Lower leg skin (tissue), 3 donors: ENCODE results near the gene SUPT4H1.

Source experiments
- POLR2A ChIP-seq, 2 donors: fragments of 450-650 bp; IDR thresholded peaks; one replicate each; pipeline ENCODE4 v1.6.1; 2016 to 2017; ENCODE audit warnings: antibody characterized with exemption in 2 of 2, mild to moderate bottlenecking in 1 of 2, moderate library complexity in 1 of 2
- TF ChIP-seq, protein P1 (sequence below), 3 donors: fragments of 450-650 bp; IDR thresholded peaks; one replicate each; pipeline ENCODE4 v1.5.1; 2016; ENCODE audit warnings: antibody characterized with exemption in 3 of 3, mild to moderate bottlenecking in 3 of 3, moderate library complexity in 2 of 3

DNA sequence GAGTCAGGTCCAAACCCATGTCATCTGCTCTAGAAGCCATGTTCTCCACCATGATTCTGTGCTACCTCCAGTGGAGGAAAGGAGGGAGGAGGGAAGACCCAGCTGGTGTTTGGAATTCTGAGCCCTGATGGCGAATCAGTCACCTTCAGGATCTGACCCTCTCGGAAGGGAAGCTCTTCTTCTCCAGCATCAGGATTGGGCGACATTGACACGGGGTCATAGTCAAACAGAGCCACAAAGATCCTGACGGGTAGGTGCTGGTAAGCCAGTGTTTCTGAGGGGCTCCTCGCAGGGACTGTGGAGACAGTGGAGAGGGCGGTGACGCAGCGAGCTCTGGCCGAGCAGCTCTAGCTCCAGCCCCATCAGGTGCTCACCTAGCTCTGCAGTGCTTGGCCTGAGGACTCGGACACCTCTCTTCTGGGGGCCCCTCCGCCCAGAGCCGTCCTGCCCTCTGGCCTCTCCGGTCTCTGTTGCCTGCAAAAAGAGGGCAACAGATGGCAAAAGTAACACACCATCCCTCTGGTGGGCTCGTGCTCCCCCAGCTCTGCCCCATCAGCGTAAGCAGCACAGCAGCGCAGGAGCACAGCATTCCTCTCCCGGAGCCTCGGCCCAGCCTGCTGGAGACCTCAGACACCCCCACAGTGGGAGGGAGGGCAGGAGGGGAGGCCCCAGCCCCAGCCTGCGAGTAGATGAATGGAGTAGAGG is 44.4 kb downstream of the SUPT4H1 start:
- TF ChIP-seq, protein P1, sequence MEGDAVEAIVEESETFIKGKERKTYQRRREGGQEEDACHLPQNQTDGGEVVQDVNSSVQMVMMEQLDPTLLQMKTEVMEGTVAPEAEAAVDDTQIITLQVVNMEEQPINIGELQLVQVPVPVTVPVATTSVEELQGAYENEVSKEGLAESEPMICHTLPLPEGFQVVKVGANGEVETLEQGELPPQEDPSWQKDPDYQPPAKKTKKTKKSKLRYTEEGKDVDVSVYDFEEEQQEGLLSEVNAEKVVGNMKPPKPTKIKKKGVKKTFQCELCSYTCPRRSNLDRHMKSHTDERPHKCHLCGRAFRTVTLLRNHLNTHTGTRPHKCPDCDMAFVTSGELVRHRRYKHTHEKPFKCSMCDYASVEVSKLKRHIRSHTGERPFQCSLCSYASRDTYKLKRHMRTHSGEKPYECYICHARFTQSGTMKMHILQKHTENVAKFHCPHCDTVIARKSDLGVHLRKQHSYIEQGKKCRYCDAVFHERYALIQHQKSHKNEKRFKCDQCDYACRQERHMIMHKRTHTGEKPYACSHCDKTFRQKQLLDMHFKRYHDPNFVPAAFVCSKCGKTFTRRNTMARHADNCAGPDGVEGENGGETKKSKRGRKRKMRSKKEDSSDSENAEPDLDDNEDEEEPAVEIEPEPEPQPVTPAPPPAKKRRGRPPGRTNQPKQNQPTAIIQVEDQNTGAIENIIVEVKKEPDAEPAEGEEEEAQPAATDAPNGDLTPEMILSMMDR (IDR thresholded peaks at IDR 0.05) = no peak
- no peak for TF ChIP-seq POLR2A (IDR thresholded peaks at IDR 0.05)
